ENCODE measurements around the gene RIN3.

Gene RIN3

DNA sequence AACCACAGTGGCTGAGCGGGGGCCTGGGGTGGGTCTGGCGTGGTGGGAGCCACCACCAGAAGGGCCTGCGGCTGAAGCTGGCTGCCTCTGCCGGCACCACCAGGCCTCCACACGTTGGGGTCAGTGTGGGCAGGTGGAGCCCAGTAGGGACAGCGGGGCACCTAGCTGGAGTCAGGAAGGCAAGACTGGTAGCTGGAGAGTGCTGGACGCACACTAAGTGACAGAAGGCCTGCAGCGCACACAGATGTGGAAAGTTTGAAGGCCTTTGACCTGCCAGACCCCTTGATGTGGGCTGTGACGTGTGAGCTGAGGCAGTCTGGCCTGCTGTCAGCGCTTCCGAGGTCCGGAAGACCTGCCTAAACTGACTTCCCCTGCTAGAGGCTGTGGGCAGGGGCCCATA lies 26.3 kb downstream of the RIN3 start:
- TF ChIP-seq, protein P1, sequence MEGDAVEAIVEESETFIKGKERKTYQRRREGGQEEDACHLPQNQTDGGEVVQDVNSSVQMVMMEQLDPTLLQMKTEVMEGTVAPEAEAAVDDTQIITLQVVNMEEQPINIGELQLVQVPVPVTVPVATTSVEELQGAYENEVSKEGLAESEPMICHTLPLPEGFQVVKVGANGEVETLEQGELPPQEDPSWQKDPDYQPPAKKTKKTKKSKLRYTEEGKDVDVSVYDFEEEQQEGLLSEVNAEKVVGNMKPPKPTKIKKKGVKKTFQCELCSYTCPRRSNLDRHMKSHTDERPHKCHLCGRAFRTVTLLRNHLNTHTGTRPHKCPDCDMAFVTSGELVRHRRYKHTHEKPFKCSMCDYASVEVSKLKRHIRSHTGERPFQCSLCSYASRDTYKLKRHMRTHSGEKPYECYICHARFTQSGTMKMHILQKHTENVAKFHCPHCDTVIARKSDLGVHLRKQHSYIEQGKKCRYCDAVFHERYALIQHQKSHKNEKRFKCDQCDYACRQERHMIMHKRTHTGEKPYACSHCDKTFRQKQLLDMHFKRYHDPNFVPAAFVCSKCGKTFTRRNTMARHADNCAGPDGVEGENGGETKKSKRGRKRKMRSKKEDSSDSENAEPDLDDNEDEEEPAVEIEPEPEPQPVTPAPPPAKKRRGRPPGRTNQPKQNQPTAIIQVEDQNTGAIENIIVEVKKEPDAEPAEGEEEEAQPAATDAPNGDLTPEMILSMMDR (IDR thresholded peaks at IDR 0.05): no peak

DNA sequence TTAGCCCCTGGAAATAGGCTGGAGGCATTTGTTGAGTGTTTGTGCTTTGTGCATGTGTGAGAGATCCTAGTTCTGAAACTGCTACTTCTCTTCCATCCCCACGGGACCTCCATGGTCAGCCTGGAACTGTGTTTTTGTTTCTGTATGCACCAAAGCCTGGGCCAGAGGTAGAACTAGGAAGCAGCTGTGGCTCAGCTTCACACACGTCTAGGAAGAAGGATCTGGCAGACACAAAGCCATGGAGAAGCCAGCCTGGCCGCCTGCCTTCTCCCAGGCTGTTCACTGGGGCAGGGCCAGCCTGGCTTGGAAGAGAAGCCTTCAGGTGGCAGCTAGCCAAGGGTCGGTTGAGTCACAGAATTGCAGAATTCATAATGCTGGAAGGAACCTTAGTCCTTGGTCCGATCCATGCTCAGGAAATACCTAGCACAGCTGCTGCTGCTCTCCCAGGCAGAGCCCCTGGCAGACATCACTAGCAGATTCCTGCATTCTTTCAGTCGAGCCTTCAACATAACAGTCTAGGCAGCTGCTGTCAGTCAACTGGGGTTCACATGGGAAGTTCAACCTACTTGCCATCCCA lies 27.0 kb downstream of the RIN3 start:
- TF ChIP-seq, protein P1 (IDR thresholded peaks at IDR 0.05): no peak

DNA sequence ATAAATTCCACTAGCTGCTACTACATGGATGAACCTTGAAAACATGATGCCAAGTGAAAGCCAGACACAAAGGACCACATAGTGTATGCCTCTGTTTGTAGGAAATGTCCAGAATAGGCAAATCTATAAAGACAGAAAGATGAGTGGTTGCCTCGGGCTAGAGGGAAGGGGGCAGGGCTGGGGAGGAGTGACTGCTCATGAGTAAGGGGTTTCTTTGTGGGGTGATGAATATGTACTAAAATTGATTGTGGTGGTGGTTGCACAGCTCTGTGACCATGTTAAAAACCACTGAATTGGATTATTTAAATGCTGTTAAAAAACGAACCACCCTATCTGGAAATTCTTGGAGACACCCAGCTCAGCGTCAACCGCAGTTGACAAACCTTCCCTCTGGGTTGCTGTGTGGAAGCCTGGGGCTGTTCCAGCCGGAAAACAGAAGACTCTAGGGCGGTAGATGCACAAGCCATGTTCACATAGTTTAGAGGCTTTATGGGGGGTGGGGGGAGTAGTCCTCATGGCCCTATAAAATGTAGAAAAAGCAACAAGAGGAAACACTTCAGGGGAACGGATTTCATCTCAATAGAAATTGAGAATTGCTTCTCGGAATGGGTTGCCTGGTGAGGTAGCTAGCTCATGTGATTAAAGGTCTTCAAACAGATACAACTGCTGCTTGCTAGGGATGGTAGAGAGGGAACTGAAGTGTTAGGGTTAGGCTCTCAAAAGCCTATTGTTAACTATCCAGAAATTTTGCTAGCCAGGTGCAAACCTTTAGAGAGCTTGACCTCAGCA lies 29.4 kb downstream of the RIN3 start:
- TF ChIP-seq, protein P1 (IDR thresholded peaks at IDR 0.05): no peak

DNA sequence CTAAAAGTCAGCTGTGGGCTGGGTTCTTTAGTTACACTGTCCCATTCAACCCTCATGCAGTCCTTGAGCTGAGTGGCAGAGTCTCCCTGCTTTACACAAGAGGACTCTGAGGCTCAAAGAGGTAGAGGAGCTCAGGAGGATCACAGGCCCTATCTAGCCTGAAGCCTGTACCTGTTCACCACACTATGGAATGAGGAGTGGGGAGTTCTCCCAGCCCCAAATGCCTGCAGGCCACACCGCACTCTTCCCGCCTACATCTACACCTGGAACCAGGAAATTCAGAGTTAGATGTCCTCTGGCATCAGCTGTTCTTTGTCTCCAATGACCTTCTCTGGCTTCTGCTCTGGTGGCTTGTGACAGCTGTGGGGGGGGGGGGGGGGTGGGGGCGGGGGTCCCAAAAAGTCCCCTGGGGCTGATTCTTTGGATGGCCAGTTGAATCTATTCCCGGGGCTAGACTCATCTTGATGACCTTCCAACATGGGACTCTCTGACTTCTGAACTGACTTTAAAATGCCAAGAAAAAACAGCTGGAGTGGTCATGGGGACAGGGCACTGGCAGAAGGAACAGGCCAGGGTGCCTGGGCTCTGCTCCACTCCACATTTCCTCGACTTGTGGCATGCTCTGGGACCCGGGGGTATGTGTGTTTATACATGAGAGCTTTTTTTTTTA lies 30.6 kb downstream of the RIN3 start:
- TF ChIP-seq, protein P1 (IDR thresholded peaks at IDR 0.05): no peak

DNA sequence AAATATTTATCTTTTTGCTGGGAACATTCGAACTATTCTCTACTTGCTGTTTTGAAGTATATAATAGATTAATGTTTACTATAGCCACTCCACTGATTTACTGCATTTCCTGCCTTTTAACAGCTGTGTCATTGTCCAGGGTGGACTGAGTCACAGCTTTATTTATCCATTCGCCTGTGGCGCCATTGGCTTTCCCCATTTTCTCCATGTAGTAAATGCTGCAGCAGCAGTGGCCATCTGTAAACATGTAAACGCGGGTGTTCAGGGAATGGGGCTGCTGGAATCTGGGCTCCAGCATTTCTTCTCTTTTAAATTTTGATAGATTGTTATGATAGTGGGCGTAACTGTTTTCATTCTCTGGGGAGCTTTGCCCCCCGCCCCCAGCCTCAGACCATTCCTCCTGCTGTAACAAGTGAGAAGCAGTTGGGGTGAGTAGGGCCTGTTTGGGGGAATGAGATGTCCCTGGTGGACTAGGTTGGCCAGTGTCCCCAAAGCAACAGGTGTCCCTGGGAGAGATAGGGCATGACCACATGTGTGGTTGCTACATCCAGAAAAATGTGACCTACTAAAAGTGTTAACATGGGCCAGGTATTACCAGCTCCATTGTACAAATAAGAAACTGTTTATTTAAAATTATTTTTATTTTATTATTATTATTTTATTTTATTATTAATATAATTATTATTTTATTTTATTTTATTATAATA lies 32.9 kb downstream of the RIN3 start:
- TF ChIP-seq, protein P1 (IDR thresholded peaks at IDR 0.05): no peak

DNA sequence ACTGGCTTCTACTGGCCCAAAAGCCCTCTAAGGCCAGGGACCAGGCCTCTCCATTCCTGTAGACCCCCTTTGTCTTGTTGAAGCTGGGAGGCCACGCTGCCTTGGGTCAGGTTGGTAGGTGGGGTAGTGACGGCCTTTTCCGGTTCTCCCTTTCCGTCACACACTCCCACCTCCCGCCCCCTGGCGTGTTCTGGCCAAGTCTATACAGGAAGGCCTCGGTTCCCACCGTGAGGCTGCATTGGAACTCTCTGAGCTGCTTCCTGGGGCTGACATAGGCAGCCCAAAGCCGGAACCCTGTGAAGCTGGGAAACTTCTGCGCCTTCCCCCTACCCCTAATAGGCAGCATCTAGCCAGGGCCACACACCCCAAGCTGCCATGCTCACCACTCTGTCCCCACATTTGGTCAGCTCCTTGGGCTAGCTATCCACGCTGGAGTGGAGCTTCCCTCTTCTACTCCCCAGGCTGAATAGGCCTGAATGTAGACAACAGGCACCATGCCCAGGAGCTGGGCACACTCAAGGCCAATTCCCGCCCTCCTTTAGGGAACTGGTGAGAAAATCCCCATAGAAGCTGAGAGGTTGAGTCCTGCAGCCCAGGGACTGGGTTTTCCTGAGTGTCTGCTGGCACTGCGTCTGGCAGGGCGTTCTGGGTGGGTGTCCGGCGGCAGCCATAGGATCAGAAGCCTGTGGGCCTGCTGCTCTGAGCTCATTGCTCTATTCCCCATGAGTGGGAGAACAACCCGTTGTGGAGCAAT lies 35.7 kb downstream of the RIN3 start:
- TF ChIP-seq, protein P1 (IDR thresholded peaks at IDR 0.05): no peak

DNA sequence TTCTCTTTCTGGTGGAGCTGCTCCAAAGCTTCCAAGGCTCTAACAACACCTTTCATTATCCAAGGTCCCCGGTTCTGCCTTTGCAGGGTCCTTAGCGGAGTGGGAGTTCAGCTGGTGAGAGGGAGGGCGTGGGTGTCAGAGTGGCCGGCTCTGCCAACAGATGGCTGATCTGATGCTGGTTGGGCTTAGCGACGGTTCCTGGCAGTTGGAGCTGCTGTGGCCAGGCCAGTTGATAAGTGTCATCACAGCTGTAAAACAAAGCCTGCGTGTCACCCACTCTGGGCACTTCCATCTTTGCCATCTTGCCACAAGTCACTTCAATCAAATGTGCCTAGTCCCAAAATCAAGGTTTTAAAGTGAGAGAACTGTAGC lies 36.3 kb downstream of the RIN3 start:
- TF ChIP-seq, protein P1 (IDR thresholded peaks at IDR 0.05): no peak

Measured in LNCAP (cell line).